GM19239 (cell line): ENCODE measurements around the gene NCKAP5L.
"Not testable (repeated sequence)": the region's sequence is repeated elsewhere in the genome, so short reads cannot be mapped to it uniquely, and the experiment has no call there.

Source experiments
- DNase-seq: peaks from one replicate; pipeline ENCODE4 v3.0.0; 2011; ENCODE audit warnings: low spot score; ENCODE audit not compliant: insufficient read length
- FAIRE-seq: peaks from 2 replicates; lab custom pipeline; 2011; peaks lifted over from hg19 to GRCh38; lab: Jason Lieb, UNC

NCKAP5L gene

GRCh38 chr12:49787672-49788071, 40.5 kb downstream of the NCKAP5L start:
- FAIRE-seq = no peak

GRCh38 chr12:49784756-49785409, 43.3 kb downstream of the NCKAP5L start:
- FAIRE-seq = no peak
- no peak for DNase-seq

More at GRCh38 chr12:49787672-49788071, 40.5 kb downstream of the NCKAP5L start:
- DNase-seq = no peak

- DNase-seq (no peak), FAIRE-seq (no peak)
These were observed 44.1 kb downstream of the NCKAP5L start for GRCh38 chr12:49783917-49784676.

GRCh38 chr12:49780914-49781313, 47.3 kb downstream of the NCKAP5L start:
- not testable (repeated sequence) for DNase-seq, FAIRE-seq

- DNase-seq (no peak), FAIRE-seq (no peak)
These were observed 48.6 kb downstream of the NCKAP5L start for GRCh38 chr12:49779581-49779980.

- peak; percentile 58 for DNase-seq
- peak; percentile 84 for FAIRE-seq
These were observed 50.1 kb downstream of the NCKAP5L start for GRCh38 chr12:49777800-49778748.

DNA sequence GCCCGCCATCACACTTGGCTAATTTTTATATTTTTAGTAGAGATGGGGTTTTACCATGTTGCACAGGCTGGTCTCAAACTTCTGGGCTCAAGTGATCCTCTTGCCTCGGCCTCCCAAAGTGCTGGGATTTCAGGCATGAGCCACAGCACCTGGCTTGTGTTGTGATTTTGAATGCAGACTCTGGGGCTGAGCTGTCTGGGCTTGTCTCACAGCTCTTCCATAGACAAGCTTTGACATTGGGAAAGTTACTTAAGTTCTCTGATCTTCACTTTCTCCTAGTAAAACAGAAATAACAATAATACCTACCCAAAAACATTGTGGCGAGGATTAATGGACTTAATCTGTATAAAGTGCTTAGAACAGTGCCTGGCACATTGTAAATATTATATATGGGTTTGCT, 50.9 kb downstream of the NCKAP5L start:
- DNase-seq (no peak), FAIRE-seq (no peak)

DNA sequence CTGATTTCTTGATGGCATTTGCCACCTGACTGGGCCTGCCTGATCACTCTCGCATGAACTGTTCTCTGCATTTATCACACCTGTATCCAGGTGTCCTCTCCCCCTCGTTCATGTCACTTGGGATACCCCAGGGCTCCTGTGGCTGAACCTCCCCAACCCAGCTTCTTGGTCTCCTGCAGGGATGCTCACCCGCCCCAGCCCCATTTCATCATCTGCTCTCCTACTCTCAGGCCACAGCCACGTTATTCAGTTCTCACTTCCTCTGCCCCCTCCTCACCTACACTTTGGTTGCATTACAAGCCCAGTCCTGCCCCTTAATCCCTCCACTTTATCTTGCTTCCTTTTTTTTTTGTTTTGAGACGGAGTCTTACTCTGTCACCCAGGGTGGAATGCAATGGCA, 51.4 kb downstream of the NCKAP5L start:
- DNase-seq (no peak), FAIRE-seq (no peak)

- DNase-seq (peak; percentile 62), FAIRE-seq (peak; percentile 70)
These were observed 51.8 kb downstream of the NCKAP5L start for GRCh38 chr12:49776413-49776812.

DNA sequence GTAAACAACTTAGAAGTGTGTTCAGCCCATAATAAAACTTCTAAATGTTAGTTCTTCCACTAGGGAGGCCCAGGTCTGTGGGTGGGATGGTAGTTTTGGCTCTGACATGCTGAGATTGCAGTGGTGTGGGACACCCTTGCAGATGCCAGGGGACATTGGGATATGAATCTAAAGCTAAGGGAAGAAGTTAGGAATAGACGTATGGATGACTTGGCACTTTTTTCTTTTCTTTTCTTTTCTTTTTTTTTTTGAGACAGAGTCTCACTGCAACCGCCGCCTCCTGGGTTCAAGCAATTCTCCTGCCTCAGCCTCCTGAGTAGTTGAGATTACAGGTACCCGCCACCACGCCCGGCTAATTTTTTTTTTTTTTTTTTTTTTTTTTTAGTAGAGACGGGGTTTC, 55.1 kb downstream of the NCKAP5L start:
- FAIRE-seq, DNase-seq: not testable (repeated sequence)

GRCh38 chr12:49767333-49767732, 60.9 kb downstream of the NCKAP5L start:
- FAIRE-seq = no peak

GRCh38 chr12:49766115-49766455, 62.1 kb downstream of the NCKAP5L start:
- FAIRE-seq (no peak), DNase-seq (no peak)

More at GRCh38 chr12:49767333-49767732, 60.9 kb downstream of the NCKAP5L start:
- DNase-seq = no peak

DNA sequence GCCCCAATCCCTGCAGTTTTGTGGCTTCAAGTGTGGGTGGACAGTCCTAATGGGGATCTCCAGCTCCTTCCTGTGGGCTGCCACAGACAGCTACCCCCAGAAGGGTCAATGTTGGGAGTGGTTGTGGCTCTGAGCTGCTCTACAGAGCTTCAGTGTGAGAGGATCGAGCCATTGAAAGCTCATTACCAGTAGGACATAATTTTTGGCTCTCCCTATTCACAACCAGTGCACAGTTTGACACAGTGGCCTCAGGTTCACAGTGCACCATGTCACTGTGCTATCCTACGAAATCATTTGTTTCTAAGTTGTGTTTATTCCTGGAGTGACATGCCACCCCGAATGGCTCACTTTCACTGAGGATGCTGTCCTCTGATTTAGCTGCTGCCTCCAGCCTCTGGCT, 64.1 kb downstream of the NCKAP5L start:
- DNase-seq (no peak), FAIRE-seq (no peak)

GRCh38 chr12:49763006-49763591, 65.1 kb downstream of the NCKAP5L start:
- FAIRE-seq (peak; percentile 79), DNase-seq (peak; percentile 56)

GRCh38 chr12:49762468-49762847, 65.8 kb downstream of the NCKAP5L start:
- no peak for DNase-seq
- FAIRE-seq = no peak

- FAIRE-seq = no peak
- no peak for DNase-seq
These were observed 66.3 kb downstream of the NCKAP5L start for GRCh38 chr12:49761677-49762467.

DNA sequence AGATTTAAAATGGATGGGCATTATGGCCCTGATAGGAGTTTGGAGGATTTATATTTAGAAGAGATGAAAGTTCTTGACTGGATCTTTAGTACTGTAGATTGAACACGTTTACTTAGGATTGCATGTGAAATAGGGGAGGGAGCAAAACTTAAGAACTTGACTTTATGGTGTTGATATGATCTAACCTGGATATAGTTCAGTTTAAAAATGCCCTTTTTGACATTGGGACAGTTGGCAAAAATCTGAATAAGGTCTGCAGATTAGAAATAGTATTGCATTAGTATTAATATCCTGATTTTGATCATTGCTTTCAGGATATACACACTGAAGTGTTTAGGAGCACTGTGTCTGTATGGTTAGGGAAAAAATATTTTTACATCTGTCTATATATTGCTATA, 77.2 kb downstream of the NCKAP5L start:
- no peak for DNase-seq
- FAIRE-seq = no peak

GRCh38 chr12:49750027-49750995, 77.9 kb downstream of the NCKAP5L start:
- DNase-seq = no peak
- FAIRE-seq = peak; percentile 73
